GM10266 (cell line): Measurements from ENCODE around the gene H2BW2.

Experiments used
- DNase-seq: peaks from one replicate; pipeline ENCODE4 v3.0.0; 2012; ENCODE audit errors: extremely low spot score
- CTCF ChIP-seq: IDR thresholded peaks from 2 replicates; pipeline ENCODE4 v1.5.1; 2012; ENCODE audit warnings: mild to moderate bottlenecking, low read depth; ENCODE audit not compliant: control insufficient read depth, insufficient read depth; ENCODE audit errors: missing control alignments

The H2BW2 gene

GRCh38 chrX:104085919-104086318 is 46.2 kb downstream of the H2BW2 start:
- no peak for DNase-seq
- TF ChIP-seq CTCF, result no peak
